HG03460 (cell line): ENCODE measurements around the gene ANXA10.
A peak's percentile ranks its signal among the peaks of the same experiment; 100 is the strongest.
"Not testable (repeated sequence)": the region's sequence is repeated elsewhere in the genome, so short reads cannot be mapped to it uniquely, and the experiment has no call there.

Source experiments
- ATAC-seq: cut with Tn5 transposase; IDR thresholded peaks from one replicate; pipeline ENCODE4 v1.9.1; 2021; ENCODE audit not compliant: unreplicated experiment

ANXA10 gene, protein sequence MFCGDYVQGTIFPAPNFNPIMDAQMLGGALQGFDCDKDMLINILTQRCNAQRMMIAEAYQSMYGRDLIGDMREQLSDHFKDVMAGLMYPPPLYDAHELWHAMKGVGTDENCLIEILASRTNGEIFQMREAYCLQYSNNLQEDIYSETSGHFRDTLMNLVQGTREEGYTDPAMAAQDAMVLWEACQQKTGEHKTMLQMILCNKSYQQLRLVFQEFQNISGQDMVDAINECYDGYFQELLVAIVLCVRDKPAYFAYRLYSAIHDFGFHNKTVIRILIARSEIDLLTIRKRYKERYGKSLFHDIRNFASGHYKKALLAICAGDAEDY

DNA sequence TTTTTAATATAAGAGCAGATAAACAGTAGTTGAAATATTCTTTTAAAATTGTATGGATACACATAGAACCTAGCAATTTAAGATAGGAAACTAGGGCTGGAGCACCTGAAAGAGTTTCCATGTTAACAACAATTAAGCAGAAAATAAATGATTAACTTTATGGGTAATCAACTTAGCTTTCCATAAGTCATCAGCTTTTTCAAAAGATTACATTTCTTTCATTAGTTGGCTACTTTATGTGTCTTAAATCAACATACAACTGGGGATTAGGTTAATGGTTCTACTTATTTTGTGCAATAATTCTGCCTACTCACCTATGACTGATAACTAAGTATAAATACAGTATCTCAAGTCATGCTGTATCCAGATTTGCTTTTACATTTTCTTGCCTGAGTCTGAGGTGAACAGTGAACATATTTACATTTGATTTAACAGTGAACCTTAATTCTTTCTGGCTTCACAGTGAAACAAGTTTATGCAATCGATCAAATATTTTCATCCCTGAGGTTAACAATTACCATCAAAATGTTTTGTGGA, at the start of gene ANXA10:
Gene ANXA10 (plus strand): TSS at position 362 of the 537 bp plus-strand sequence. CDS start 164 bp downstream, at position 526.
- ATAC-seq = no peak

DNA sequence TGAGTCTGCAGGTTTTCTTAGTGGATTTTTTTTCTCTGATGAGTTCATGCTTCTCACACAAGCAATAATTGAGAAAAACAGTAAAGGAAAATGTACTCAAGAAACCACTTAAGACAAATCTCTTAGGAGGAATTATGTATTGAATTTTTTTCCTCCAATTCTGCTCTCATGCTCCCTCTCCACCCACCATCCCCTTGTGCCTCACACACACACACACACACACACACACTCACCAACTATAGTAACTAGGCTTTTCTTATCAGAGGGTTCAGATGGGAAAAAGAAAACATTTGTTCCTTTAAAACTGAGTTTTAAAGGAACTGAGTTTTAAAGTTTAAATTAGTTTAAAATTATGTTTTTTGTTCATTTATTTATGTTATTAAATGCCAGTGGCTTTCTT, 47.0 kb upstream of the ANXA10 start:
- ATAC-seq = no peak

DNA sequence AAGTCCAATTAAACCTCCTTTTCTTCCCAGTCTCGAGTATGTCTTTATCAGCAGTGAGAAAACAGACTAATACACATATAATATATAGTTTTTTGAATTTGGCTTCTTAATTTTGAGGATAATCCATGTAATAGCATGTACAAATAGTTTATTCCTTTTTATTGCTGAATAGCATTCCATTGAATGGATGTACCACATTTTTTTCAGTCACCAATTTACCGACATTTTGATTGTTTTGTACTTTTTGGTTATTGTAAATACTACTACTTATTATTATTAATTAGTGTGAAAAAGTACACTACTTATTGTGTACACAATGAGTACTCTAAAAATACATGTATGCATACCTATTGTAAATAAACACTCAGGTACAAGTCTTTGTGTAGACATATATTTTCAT, 42.3 kb upstream of the ANXA10 start:
- ATAC-seq = no peak

DNA sequence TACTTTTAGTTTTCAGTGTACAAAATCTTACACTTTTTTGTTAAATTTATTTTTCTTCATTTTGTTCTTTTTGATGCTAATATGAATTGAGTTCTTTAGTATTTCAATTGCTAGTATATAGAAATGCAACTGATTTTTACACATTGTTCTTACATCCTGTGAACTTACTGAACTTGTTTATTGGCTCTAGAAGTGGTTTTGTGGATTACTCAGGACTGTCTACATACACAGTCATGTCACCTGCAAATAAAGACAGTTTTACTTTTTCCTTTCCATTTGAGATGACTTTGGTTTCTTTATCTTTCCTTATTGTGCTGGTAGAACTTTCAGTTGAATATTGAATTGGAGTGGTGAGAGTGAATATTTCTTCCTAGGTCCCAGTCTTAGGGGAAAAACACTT, 40.8 kb upstream of the ANXA10 start:
- ATAC-seq = no peak

DNA sequence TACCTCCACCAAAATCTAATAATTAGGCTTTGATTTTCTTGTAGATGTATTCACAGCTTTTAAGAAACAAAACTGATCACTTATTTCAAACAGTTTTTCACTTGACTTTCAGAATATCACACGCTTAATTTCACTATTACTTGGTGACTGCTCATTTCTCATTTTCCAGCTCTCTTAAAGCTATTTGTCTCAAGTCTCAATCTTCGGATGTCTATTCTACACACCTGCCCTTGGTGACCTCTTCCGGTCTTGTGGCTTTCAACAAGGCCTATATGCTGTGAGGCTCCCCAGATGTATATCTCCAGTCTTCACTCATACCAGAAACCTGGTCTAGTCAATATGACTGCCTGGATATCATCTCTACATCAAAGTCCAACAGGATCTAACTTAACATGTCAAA, 34.9 kb upstream of the ANXA10 start:
- ATAC-seq = peak; percentile 87

DNA sequence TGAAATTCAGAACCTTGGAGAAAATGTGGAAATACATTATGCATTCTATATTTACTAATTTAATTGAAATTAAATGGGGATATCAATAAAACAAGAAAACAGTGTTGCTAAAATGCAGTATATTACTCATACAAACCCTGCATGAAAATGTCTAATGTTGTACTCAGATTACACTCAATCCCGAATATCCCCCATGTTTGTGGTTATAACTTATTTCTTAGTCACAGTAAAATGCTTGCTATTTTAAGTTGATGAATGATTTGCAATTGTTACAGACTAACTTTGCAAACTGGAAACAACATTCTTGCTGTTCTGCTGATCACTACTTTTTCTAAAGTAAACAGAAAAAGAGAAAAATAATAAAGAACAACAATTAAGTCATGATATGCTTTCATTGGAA, 33.1 kb upstream of the ANXA10 start:
- ATAC-seq = no peak

DNA sequence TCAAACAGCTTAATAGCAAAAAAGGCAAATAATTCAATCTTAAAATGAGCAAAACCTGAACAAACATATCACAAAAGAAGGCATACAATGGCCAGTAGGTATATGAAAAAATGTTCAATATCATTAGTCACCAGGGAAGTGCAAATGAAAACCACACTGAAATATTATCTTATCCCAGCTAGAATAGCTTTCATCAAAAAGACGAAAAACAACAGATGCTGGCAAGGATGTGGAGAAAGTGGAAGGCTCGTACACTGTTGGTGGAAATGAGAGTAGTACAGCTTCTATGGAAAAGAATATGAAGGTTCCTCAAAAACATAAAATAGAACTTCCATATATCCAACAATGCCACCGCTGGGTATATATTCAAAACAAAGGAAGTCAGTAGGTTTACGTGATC, 29.3 kb upstream of the ANXA10 start:
- ATAC-seq = no peak

DNA sequence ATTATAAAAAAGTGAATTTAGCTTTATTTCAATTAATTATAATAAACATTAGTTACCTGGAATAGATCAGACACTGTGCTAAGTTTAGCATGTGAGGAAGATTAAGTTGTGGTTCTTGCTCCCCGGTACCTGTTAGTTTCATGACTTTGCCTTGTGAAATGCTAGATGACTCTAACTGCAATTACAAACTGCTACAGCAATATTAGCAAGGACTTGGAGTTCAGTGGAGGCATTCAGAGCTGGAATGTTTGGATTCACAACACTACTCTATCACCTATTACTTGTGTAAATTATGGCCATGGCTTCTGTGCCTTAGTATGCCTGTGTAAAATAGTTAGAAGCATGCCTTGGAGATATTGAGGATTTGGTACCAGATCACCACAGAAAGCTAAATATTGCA, 21.4 kb upstream of the ANXA10 start:
- no peak for ATAC-seq

DNA sequence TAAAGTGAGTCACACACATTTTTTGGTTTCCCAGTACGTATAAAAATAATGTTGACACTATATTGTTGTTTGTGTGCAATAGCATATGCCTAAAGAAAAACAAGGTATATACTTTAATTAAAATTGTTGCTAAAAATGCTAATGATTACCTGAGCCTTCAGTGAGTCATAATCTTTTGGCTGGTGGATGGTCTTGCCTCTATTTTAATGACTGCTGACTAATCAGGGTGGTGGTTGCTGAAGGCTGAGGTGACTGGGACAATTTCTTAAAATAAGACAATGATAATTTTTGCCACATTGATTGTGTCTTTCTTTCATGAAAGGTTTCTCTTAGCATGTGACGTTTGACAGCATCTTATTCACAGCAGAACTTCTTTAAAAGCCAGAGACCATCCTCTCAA, 21.0 kb upstream of the ANXA10 start:
- no peak for ATAC-seq

DNA sequence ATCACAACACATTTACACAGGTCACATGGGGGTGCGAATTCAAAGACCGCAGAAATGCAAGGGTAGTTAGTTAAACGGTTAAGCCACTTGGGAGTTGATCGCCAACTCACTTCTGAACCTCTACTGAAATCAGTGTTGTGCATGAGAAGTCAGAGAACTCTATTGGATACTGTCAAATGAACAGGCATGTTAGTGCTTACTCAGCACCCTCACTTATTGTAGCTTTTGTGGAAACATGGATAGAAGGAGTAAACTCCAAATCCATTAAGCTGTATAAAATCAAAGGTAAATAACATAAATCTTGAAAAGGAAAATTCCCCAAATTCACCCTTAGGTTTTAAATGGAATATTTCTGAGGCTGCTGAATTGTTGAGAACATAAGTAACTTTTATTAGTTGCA, 17.5 kb upstream of the ANXA10 start:
- ATAC-seq = no peak

DNA sequence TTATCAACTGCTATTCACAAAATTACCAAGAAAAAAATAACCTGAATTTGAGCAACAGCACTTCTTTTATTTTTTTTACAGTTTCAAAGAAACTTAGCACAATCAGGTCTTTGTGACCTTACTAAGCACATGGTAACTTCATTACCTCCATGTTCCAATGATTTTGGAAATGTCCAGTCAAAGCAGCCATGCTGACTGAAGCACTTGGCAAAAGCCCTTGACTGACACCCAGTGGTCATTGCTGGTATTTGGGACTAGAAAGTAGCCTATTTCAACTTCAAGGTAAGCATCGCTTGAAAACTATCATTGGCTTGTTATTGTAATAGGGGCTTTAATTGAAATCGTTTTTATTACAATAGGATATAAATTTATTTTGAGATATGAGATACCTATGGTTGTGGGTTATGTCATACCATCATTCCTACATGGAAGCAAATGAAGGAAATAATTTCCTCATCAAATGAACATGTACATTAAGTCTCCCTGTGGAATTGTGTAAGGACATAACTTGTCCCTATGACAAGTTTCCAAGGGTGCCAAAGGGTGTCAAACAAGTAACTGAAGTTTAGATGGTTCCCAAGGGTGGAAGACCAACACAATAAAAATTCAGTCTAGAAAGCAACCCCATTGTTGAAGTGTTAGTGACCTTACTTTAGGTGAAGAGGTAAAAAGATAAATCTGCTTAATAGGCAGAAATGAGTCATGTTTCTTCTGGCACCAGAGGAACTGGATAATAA, 15.2 kb upstream of the ANXA10 start:
- ATAC-seq = peak; percentile 91

DNA sequence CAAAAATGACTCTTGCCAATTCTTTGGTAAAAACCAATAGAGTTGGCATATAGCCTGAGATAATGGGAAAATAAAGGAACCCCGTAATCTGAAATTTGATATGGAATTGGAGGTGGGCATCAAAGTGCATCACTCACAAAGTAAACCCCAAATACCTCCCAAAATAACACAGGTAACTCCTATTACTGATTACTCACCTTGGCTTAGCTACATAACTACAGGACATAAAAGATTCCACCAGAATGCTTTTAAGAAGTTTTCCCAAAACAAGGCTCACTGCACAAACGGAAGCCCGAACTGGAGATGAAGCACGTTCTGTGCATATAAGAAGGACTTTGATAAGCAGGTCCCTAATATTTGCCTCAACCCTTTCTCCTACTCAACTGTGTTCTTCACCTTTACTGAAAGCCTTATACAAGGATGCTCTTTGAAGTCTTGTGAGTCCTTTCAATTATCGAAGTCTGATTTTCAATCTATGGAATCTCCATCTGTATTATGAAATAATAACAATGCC, 14.6 kb upstream of the ANXA10 start:
- no peak for ATAC-seq

DNA sequence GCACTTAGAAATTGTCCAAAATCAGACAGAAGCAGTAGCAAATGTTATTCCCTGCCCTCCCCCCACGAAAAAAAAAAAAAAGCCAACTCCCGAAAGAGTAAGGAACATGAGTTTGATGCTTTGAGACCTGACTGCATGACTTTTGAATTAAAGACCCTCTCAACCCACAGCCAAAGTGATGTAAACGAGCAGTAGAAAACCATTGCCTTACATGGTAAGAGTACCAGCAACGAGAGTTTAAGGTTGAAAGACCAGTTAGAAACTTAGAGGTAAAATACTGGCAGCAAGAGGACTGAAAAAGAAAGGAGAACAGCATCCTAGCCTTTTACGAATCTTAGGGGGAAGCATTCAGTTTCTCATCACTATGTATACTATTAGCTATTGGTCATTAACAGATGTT, 10.0 kb upstream of the ANXA10 start:
- no peak for ATAC-seq

DNA sequence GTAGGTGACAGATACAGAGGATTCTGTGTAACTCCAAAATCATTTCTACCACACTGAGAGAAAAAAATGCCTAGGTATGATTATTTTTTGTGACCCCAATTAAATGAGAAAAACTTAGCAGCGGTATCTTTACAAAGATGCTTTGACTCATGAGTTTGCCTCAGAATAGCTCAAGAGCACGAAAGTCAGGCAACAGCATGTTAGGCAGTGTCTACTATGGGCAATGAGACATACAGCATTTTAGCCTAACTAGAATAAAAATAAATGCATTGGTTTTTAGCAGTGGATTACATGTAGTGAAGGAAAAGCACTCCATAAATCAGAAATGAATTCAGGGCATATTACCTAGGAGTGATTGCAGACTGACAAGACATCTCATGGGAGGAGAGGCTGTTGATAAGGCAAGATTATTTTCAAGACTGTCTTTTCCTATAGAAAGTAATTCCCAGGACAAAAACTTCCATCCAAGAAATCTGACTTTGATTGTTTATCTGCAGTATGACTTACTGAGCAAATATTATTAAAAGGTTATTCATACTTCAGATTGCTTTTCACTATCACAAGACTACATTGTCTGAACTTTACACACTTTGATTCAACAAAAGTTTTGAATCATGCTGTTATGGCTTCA, 3.6 kb downstream of the ANXA10 start:
- no peak for ATAC-seq

DNA sequence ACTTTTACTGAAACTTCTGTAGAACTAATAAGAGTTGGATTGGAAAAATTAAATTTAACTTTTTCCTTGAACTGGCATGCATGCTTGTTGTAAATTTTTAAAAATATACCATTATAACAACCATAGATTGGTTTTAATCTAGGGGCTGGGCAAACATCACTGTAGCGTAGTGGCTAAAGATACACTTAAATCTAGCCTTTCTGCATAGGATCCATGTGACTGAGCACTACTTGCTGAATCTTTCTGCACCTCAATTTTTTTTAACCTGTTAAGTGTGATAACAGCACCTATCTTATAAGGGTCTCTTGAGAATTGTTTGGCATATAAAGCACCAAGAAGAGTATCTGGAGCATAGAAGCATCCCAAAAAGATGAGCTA, 4.1 kb downstream of the ANXA10 start:
- ATAC-seq = no peak

DNA sequence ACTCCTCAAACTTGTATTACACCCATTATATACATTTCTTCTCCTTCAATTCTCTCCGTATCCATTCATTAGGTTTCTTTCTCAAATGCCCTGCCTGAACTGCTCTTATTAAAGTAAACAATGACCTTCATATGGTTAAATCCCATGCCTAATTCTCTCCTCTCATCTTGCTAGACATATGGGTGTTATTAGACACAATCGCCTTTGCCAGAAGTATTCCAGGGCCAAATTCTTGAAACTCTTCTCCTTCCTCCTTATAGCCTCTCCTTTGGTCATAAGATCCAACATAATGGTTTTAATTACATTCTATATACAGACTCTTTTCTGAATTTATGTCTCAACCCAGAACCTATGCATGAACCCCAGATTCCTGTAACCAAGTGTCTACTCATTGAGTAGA, 4.8 kb downstream of the ANXA10 start:
- ATAC-seq = no peak

DNA sequence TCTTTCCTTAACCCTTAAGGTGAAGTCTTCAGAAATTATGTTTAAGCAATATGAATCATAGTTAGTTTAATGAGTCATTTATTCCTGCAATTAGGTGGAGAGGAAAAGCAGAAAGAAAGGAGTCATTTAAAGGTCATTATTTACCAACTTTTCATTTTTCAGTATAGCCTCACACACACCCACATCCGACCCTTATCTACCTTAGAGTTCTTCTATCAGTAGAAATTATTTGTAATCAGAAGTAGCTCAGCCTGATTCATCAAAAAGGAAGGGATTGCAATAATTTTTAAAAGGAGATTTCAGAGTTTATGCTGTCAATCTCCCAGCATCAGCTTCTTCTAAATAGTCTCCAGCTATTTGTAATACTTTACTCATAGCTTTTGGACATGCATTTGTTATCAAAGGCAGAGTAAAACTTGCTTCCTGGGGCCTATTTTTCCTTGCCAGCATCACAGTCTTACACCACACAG, 5.9 kb downstream of the ANXA10 start:
- no peak for ATAC-seq

DNA sequence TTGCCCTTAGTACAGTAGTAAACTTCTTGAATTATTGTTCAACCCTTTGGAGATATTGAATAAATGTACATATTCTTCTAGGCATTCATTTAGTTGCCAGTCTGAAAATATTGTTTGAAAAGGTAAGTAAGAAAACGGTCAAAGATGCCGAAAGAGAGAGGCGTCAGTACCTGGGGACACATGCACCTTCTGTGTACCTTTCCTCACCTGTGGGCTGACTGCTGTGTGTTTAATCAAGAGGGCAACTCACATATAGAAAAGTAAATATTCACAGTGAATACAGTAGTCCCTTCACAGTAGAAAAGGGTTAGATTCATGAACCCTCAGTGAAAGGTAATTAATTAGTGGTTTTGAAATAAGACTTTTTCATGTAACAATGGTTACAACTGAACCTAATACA, 6.9 kb downstream of the ANXA10 start:
- ATAC-seq = no peak

DNA sequence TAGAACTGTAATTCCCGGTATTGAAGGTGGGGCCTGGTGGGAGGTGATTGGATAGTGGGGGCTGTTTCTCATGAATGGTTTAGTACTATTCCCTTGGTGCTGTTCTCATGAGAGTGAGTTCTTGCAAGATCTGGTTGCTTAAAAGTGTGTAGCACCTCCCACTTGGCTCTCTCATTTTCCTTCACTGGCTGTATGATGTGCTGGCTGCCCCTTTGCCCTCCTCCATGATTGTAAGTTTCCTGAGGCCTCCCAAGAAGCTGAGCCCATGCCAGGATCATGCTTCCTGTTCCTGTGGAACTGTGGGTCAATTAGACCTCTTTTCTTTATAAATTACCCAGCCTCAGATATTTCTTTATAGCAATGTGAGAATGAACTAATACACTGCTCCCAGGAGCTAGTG, 8.7 kb downstream of the ANXA10 start:
- ATAC-seq = no peak

DNA sequence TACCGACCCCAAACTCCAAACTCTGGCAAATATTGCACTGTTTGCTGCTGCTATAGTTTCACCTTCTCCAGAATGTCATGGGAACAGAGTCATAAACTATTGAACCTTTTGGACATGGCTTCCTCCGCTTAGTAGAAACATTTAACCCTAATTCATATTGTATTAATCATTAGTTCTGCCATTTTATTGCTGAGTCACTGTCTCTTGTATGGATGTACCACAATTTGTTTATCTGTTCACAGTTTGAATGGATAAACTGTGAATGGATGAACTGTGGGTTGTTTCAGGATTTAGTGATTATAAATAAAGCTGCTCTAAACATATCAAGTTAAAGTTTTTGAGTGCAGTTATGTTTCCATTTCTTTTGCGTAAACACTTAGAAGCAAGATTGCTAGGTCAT, 10.1 kb downstream of the ANXA10 start:
- no peak for ATAC-seq

DNA sequence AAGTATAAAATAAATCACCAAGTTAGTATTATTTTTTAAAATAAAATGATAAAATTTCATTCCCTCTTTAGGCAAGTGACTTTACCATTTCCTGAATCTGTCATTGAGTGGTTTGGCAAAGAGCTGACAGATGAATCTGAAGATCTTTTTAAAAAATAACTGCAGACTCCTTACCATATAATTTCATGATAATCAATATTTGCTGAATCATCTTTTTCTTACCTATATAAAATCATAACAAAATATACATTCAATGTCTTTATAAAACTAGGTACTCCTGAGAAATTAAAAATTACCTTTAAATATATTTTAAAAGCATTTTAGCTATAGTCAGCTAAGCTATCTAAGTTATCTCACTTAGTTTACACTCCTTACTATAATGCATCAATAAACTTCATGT, 17.2 kb downstream of the ANXA10 start:
- ATAC-seq = no peak

DNA sequence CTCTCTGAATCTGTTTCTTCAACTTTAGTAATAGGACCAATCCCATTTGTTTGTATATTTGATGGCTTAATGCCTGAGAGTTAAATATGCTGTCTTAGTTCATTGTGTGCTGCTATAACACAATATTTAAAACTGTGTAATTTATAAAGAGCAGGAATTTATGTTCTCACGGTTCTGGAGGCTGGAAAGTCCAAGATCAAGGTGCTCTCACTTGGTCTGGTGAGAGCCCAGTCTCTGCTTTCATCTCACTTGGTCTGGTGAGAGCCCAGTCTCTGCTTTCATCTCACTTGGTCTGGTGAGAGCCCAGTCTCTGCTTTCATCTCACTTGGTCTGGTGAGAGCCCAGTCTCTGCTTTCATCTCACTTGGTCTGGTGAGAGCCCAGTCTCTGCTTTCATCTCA, 20.7 kb downstream of the ANXA10 start:
- not testable (repeated sequence) for ATAC-seq
